M059J (cell line): ENCODE results near the gene MAP6. TPM values are rescaled to one million over a fixed set of nuclear protein-coding genes. Genes with fewer than 3 reads are reported as not detected.
A peak's percentile ranks its signal among the peaks of the same experiment; 100 is the strongest.

Experiments used
- DNase-seq: peaks from one replicate; pipeline ENCODE4 v3.0.0-alpha.2; 2012; ENCODE audit warnings: low read depth
- total RNA-seq: library from RNA; depleted of rRNA; stranded (reverse); fragments of >200 nt; shearing (Covaris generic); gene quantifications from 2 replicates; pipeline ENCODE4 v1.2.3, GENCODE V29; 2014

The MAP6 gene
- total RNA-seq, 1 experiment from 2014 or later = 0.32 TPM

GRCh38 chr11:75568616-75569219, 100.1 kb downstream of the MAP6 start:
- no peak for DNase-seq

- no peak for DNase-seq
Observed at GRCh38 chr11:75567971-75568370, 100.9 kb downstream of the MAP6 start.

- no peak for DNase-seq
Observed at GRCh38 chr11:75566763-75567279, 102.0 kb downstream of the MAP6 start.

GRCh38 chr11:75565916-75566762, 102.7 kb downstream of the MAP6 start:
- no peak for DNase-seq

- peak; percentile 93 for DNase-seq
Observed at GRCh38 chr11:75565221-75565814, 103.5 kb downstream of the MAP6 start.

GRCh38 chr11:75563978-75564552, 104.8 kb downstream of the MAP6 start:
- DNase-seq = no peak

GRCh38 chr11:75563501-75563977, 105.3 kb downstream of the MAP6 start:
- peak; percentile 63 for DNase-seq

- peak; percentile 80 for DNase-seq
Observed at GRCh38 chr11:75562836-75563484, 105.9 kb downstream of the MAP6 start.

- peak; percentile 88 for DNase-seq
Observed at GRCh38 chr11:75562048-75562835, 106.6 kb downstream of the MAP6 start, which contains the start of gene SERPINH1. Gene SERPINH1, plus strand, starts transcription at chr11:75562253. Its CDS starts 4,097 bp downstream, at chr11:75566350.

- no peak for DNase-seq
Observed at GRCh38 chr11:75561426-75562047, 107.3 kb downstream of the MAP6 start.

- DNase-seq = peak; percentile 78
Observed at GRCh38 chr11:75560644-75561043, 108.2 kb downstream of the MAP6 start.

GRCh38 chr11:75558939-75559843, 109.6 kb downstream of the MAP6 start:
- DNase-seq = no peak

- peak; percentile 79 for DNase-seq
Observed at GRCh38 chr11:75557666-75558494, 111.0 kb downstream of the MAP6 start.

GRCh38 chr11:75556275-75556674, 112.6 kb downstream of the MAP6 start:
- DNase-seq = no peak

- DNase-seq = no peak
Observed at GRCh38 chr11:75555079-75555811, 113.6 kb downstream of the MAP6 start.

- no peak for DNase-seq
Observed at GRCh38 chr11:75554258-75555022, 114.4 kb downstream of the MAP6 start.

GRCh38 chr11:75553889-75554257, 115.0 kb downstream of the MAP6 start:
- no peak for DNase-seq
